ENCODE results near the gene UGT2B15. TPM values are rescaled to one million over a fixed set of nuclear protein-coding genes. Genes with fewer than 3 reads are reported as not detected.

The UGT2B15 gene
- total and polyA plus RNA-seq, 10 of the 15 experiments (the other 5 are each of a cell fraction or from before 2014, with no cell fraction given), result not detected

DNA sequence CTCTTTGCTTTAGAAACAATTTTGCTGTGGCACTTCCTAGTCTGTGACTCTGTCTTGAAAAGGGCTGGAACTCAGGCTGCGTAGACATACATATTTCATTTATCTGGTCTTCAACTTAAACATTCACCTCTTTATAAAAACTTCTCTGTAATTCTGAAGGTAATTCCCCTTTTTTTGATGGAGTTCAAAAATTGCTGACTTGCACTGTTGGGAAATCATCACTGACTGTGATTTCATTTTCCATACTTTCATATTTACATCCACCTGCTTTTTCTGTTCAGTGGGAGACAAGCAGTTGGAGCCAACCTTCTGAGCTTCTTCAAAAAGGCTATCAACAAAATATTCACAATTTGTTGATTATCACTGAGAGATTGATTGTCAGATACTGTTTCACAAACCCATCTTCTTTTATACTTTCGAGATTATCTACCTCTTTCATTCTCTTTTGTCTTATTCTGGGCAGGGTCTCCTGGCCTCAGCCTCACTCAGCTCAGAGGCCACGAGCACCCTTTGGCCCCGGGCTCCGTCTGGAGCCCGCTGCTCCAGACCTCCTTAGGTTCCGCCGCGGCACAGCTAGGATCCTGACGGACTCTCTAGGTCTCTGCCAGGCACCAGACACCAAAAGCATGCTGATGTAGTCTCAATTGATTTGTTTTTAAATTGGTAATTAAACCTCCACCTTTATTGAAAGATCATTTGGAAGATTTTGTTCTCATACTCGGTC is 54.6 kb downstream of the UGT2B15 start (continued):
- TF ChIP-seq, protein P1, sequence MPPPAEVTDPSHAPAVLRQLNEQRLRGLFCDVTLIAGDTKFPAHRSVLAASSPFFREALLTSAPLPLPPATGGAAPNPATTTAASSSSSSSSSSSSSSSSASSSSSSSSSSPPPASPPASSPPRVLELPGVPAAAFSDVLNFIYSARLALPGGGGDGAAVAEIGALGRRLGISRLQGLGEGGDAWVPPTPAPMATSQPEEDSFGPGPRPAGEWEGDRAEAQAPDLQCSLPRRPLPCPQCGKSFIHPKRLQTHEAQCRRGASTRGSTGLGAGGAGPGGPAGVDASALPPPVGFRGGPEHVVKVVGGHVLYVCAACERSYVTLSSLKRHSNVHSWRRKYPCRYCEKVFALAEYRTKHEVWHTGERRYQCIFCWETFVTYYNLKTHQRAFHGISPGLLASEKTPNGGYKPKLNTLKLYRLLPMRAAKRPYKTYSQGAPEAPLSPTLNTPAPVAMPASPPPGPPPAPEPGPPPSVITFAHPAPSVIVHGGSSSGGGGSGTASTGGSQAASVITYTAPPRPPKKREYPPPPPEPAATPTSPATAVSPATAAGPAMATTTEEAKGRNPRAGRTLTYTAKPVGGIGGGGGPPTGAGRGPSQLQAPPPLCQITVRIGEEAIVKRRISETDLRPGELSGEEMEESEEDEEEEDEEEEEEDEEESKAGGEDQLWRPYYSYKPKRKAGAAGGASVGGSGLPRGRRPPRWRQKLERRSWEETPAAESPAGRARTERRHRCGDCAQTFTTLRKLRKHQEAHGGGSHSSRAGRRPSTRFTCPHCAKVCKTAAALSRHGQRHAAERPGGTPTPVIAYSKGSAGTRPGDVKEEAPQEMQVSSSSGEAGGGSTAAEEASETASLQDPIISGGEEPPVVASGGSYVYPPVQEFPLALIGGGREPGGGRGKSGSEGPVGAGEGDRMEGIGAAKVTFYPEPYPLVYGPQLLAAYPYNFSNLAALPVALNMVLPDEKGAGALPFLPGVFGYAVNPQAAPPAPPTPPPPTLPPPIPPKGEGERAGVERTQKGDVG (CRISPR knock-in tag; IDR thresholded peaks at IDR 0.05), result no peak
- TF ChIP-seq FOXM1 (IDR thresholded peaks at IDR 0.05; ENCODE audit: low read depth, low read length) (no peak), PAX5 (IDR thresholded peaks at IDR 0.05; ENCODE audit: borderline replicate concordance, low read depth, low read length) (no peak), SIX5 (IDR thresholded peaks at IDR 0.05; ENCODE audit: low read depth, low read length, severe bottlenecking) (no peak), SP1 (IDR thresholded peaks at IDR 0.05; ENCODE audit: low read depth, low read length) (no peak)
- TF ChIP-seq, protein P2, sequence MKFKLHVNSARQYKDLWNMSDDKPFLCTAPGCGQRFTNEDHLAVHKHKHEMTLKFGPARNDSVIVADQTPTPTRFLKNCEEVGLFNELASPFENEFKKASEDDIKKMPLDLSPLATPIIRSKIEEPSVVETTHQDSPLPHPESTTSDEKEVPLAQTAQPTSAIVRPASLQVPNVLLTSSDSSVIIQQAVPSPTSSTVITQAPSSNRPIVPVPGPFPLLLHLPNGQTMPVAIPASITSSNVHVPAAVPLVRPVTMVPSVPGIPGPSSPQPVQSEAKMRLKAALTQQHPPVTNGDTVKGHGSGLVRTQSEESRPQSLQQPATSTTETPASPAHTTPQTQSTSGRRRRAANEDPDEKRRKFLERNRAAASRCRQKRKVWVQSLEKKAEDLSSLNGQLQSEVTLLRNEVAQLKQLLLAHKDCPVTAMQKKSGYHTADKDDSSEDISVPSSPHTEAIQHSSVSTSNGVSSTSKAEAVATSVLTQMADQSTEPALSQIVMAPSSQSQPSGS (IDR thresholded peaks at IDR 0.05; ENCODE audit: low read length), result no peak
- TF ChIP-seq, protein P3, sequence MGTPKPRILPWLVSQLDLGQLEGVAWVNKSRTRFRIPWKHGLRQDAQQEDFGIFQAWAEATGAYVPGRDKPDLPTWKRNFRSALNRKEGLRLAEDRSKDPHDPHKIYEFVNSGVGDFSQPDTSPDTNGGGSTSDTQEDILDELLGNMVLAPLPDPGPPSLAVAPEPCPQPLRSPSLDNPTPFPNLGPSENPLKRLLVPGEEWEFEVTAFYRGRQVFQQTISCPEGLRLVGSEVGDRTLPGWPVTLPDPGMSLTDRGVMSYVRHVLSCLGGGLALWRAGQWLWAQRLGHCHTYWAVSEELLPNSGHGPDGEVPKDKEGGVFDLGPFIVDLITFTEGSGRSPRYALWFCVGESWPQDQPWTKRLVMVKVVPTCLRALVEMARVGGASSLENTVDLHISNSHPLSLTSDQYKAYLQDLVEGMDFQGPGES (IDR thresholded peaks at IDR 0.05), result no peak
- TF ChIP-seq, protein P4, sequence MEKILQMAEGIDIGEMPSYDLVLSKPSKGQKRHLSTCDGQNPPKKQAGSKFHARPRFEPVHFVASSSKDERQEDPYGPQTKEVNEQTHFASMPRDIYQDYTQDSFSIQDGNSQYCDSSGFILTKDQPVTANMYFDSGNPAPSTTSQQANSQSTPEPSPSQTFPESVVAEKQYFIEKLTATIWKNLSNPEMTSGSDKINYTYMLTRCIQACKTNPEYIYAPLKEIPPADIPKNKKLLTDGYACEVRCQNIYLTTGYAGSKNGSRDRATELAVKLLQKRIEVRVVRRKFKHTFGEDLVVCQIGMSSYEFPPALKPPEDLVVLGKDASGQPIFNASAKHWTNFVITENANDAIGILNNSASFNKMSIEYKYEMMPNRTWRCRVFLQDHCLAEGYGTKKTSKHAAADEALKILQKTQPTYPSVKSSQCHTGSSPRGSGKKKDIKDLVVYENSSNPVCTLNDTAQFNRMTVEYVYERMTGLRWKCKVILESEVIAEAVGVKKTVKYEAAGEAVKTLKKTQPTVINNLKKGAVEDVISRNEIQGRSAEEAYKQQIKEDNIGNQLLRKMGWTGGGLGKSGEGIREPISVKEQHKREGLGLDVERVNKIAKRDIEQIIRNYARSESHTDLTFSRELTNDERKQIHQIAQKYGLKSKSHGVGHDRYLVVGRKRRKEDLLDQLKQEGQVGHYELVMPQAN (conservative IDR thresholded peaks at IDR 0.05), result no peak
